PC-3 (cell line): Measurements from ENCODE around the gene MAGI2.

Source experiments
- EZH2 ChIP-seq: fragments of 300-600 bp; sonication (generic); IDR thresholded peaks from one replicate; pipeline ENCODE4 v1.6.1; 2017; ENCODE audit warnings: antibody characterized with exemption, mild to moderate bottlenecking, low read length; ENCODE audit not compliant: unreplicated experiment
- TF ChIP-seq, protein P1 (sequence below): fragments of 300-600 bp; sonication (generic); conservative IDR thresholded peaks from 2 replicates; pipeline ENCODE4 v1.5.1; 2017; ENCODE audit warnings: antibody characterized with exemption, low read depth, mild to moderate bottlenecking, low read length

DNA sequence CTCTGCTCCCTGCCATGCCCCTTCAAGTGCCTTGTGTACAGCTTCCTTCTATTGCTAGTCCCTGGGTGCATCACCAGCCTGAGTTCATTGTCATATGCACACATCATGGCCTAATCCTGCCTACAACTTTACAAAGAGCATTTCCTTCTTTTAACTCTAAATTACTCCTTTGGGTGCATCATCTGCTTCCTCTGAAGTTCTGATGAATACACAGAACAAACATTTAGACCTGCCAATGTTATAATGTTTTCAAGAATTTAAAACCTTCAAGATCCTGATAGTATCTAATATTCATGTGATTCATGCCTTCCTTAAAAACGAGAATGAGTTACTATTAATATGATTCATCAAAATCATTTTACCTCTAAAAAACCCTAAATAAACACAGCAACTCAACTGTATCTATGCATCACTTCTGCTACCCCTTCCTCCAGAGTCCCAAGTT, 357.1 kb downstream of the MAGI2 start:
- TF ChIP-seq, protein P1, sequence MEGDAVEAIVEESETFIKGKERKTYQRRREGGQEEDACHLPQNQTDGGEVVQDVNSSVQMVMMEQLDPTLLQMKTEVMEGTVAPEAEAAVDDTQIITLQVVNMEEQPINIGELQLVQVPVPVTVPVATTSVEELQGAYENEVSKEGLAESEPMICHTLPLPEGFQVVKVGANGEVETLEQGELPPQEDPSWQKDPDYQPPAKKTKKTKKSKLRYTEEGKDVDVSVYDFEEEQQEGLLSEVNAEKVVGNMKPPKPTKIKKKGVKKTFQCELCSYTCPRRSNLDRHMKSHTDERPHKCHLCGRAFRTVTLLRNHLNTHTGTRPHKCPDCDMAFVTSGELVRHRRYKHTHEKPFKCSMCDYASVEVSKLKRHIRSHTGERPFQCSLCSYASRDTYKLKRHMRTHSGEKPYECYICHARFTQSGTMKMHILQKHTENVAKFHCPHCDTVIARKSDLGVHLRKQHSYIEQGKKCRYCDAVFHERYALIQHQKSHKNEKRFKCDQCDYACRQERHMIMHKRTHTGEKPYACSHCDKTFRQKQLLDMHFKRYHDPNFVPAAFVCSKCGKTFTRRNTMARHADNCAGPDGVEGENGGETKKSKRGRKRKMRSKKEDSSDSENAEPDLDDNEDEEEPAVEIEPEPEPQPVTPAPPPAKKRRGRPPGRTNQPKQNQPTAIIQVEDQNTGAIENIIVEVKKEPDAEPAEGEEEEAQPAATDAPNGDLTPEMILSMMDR, result no peak
- TF ChIP-seq EZH2, result no peak
